ENCODE results near the gene FREM2. TPM values are rescaled to one million over a fixed set of nuclear protein-coding genes. Genes with fewer than 3 reads are reported as not detected.

Gene FREM2
- polyA plus RNA-seq, 1 of the 3 experiments (the other 2 are of a cell fraction): not detected

- CTCF ChIA-PET: interaction anchor here (1.0 kb wide), 1 partner anchor 14 kb away, joined by 5 read pairs; no protein-coding TSS in a partner anchor
- H2AFZ ChIP-seq (ENCODE audit: low read depth): no peak overlapping the region
These were observed 193.5 kb downstream of the FREM2 start for GRCh38 chr13:38880397-38880796.

GRCh38 chr13:38883783-38884182 lies 196.9 kb downstream of the FREM2 start:
- H3K4me1 ChIP-seq (ENCODE audit: control insufficient read depth in 1 of 2, insufficient read depth in 2 of 2, low read depth in 1 of 2, low read length in 1 of 2): no peaks in the 10 kb centered on the region
- WGBS (ENCODE audit: low lambda C conversion rate): 18% methylated on average over 2 of the region's 2 CpGs
- POLR2A ChIA-PET: no interaction called here
- H3K36me3 ChIP-seq (replicated peaks in 1 of 2; ENCODE audit: control insufficient read depth in 1 of 2, insufficient read depth in 2 of 2, low read length in 1 of 2): no peaks in the 10 kb centered on the region
- H3K9me2 ChIP-seq: no peaks in the 10 kb centered on the region
- no peaks in the 10 kb centered on the region for H3K79me2 ChIP-seq (ENCODE audit: insufficient read depth)
- H4K20me1 ChIP-seq (ENCODE audit: insufficient read depth): no peaks in the 10 kb centered on the region
- H3K9me3 ChIP-seq: no peaks in the 10 kb centered on the region
- no peak overlapping the region for H2AFZ ChIP-seq (ENCODE audit: low read depth)
- no peaks in the 10 kb centered on the region for H3K27me3 ChIP-seq (ENCODE audit: insufficient read depth)
- H3F3A ChIP-seq (replicated peaks; ENCODE audit: insufficient read depth): no peaks in the 10 kb centered on the region
- no peak overlapping the region for H3K9ac ChIP-seq
- no peak overlapping the region for H3K4me3 ChIP-seq (ENCODE audit: low read depth in 2 of 2, low read length in 1 of 2)
- H3K4me2 ChIP-seq: no peak overlapping the region
- TF ChIP-seq SIN3A (IDR thresholded peaks at IDR 0.05; ENCODE audit: borderline replicate concordance, low read depth, low read length): no peak
- no peak for TF ChIP-seq RXRA (IDR thresholded peaks at IDR 0.05; ENCODE audit: borderline replicate concordance, low read depth)
- TF ChIP-seq USF2 (IDR thresholded peaks at IDR 0.05; ENCODE audit: borderline replicate concordance, low read depth, low read length): no peak
- no peak for TF ChIP-seq RFX5 (IDR thresholded peaks at IDR 0.05; ENCODE audit: low read length)
- TF ChIP-seq JUND (IDR thresholded peaks at IDR 0.05): no peak
- CTCF ChIA-PET: interaction anchor here (0.8 to 3.5 kb wide), 3 partner anchors 10 to 302 kb away, joined by 3 to 23 read pairs (median 3); no protein-coding TSS in a partner anchor
- no peak overlapping the region for H3K27ac ChIP-seq (ENCODE audit: low read depth in 2 of 2, low read length in 1 of 2)
- no peak for DNase-seq

More at GRCh38 chr13:38880397-38880796, 193.5 kb downstream of the FREM2 start:
- Histone ChIP-seq H3K9me3 (no peaks in the 10 kb centered on the region), H3K27ac (ENCODE audit: low read depth in 2 of 2, low read length in 1 of 2) (no peak overlapping the region), H3F3A (replicated peaks; ENCODE audit: insufficient read depth) (no peaks in the 10 kb centered on the region), H4K20me1 (ENCODE audit: insufficient read depth) (no peaks in the 10 kb centered on the region), H3K9me2 (no peaks in the 10 kb centered on the region), H3K4me3 (ENCODE audit: low read depth in 2 of 2, low read length in 1 of 2) (no peak overlapping the region), H3K4me2 (no peak overlapping the region), H3K36me3 (replicated peaks in 1 of 2; ENCODE audit: control insufficient read depth in 1 of 2, insufficient read depth in 2 of 2, low read length in 1 of 2) (no peaks in the 10 kb centered on the region), H3K79me2 (ENCODE audit: insufficient read depth) (no peaks in the 10 kb centered on the region), H3K27me3 (ENCODE audit: insufficient read depth) (no peaks in the 10 kb centered on the region), H3K4me1 (ENCODE audit: control insufficient read depth in 1 of 2, insufficient read depth in 2 of 2, low read depth in 1 of 2, low read length in 1 of 2) (no peaks in the 10 kb centered on the region), H3K9ac (no peak overlapping the region)
- DNase-seq: no peak
- 30% methylated on average over 5 of the region's 5 CpGs for WGBS (ENCODE audit: low lambda C conversion rate)
- TF ChIP-seq PBX3 (IDR thresholded peaks at IDR 0.05) (no peak), FOXM1 (IDR thresholded peaks at IDR 0.05; ENCODE audit: low read depth) (no peak)
- POLR2A ChIA-PET: no interaction called here

GRCh38 chr13:38888309-38888708 lies 201.4 kb downstream of the FREM2 start:
- POLR2A ChIA-PET: no interaction called here
- TF ChIP-seq CHD2 (IDR thresholded peaks at IDR 0.05; ENCODE audit: low read length, partially characterized antibody) (no peak), USF2 (IDR thresholded peaks at IDR 0.05; ENCODE audit: borderline replicate concordance, low read depth, low read length) (no peak), RCOR1 (IDR thresholded peaks at IDR 0.05; ENCODE audit: low read length) (no peak), EZH2phosphoT487 (IDR thresholded peaks at IDR 0.05; ENCODE audit: borderline replicate concordance, low read depth) (no peak), EP300 (IDR thresholded peaks at IDR 0.05; ENCODE audit: borderline replicate concordance in 1 of 2, low read depth in 1 of 2, low read length in 1 of 2) (no peak), FOXM1 (IDR thresholded peaks at IDR 0.05; ENCODE audit: low read depth) (no peak), FOSL2 (IDR thresholded peaks at IDR 0.05; ENCODE audit: borderline replicate concordance, low read depth) (no peak), ELF1 (IDR thresholded peaks at IDR 0.05) (no peak), FOXJ3 (CRISPR knock-in tag; IDR thresholded peaks at IDR 0.05) (no peak), NRF1 (IDR thresholded peaks at IDR 0.05; ENCODE audit: low read depth, low read length) (no peak), MAX (IDR thresholded peaks at IDR 0.05; ENCODE audit: low read depth) (no peak), CTCF (IDR thresholded peaks at IDR 0.05) (no peak), GABPA (IDR thresholded peaks at IDR 0.05; ENCODE audit: low read depth) (no peak)

More at GRCh38 chr13:38888309-38888708, 201.4 kb downstream of the FREM2 start:
- Histone ChIP-seq H3K36me3 (replicated peaks in 1 of 2; ENCODE audit: control insufficient read depth in 1 of 2, insufficient read depth in 2 of 2, low read length in 1 of 2) (no peaks in the 10 kb centered on the region), H3K9me2 (no peaks in the 10 kb centered on the region), H2AFZ (ENCODE audit: low read depth) (no peak overlapping the region), H3K79me2 (ENCODE audit: insufficient read depth) (no peaks in the 10 kb centered on the region), H3K27ac (ENCODE audit: low read depth in 2 of 2, low read length in 1 of 2) (no peak overlapping the region), H3K4me3 (ENCODE audit: low read depth in 2 of 2, low read length in 1 of 2) (no peak overlapping the region), H3K4me1 (ENCODE audit: control insufficient read depth in 1 of 2, insufficient read depth in 2 of 2, low read depth in 1 of 2, low read length in 1 of 2) (no peaks in the 10 kb centered on the region), H3K4me2 (no peak overlapping the region), H3K27me3 (ENCODE audit: insufficient read depth) (no peaks in the 10 kb centered on the region), H3K9ac (no peak overlapping the region), H3F3A (replicated peaks; ENCODE audit: insufficient read depth) (no peaks in the 10 kb centered on the region), H3K9me3 (no peaks in the 10 kb centered on the region), H4K20me1 (ENCODE audit: insufficient read depth) (no peaks in the 10 kb centered on the region)
- DNase-seq: no peak
- CTCF ChIA-PET: no interaction called here
- WGBS (ENCODE audit: low lambda C conversion rate): 48% methylated on average over 4 of the region's 4 CpGs
